Caki2 (cell line): Measurements from ENCODE around the gene LRP1B. TPM values are rescaled to one million over a fixed set of nuclear protein-coding genes. Genes with fewer than 3 reads are reported as not detected.

ENCODE experiments used
- DNase-seq: peaks from one replicate; pipeline ENCODE4 v3.0.0-alpha.2; 2015; ENCODE audit warnings: low read depth
- in situ Hi-C: cut with HindIII; loops from 2 replicates; pipeline ENCODE4 v1.10.0; 2016; ENCODE audit warnings: low sequenced_read_pairs, low pct_unique_long_range_greater_than_20kb, mixed read lengths
- total RNA-seq: library from RNA; depleted of rRNA; stranded (reverse); fragments of >200 nt; shearing (Covaris generic); gene quantifications from 2 replicates; pipeline ENCODE4 v1.2.3, GENCODE V29; 2014; ENCODE audit warnings: low replicate concordance

The LRP1B gene
- total RNA-seq, 1 experiment from 2014 or later: 0.14 TPM

- no peak for DNase-seq
- in situ Hi-C loops: no loop called here
Measured at GRCh38 chr2:141932261-141932660, 198.6 kb downstream of the LRP1B start.

GRCh38 chr2:141931797-141932196 lies 199.0 kb downstream of the LRP1B start:
- in situ Hi-C loops: no loop called here
- no peak for DNase-seq

GRCh38 chr2:141930803-141931202 lies 200.0 kb downstream of the LRP1B start:
- in situ Hi-C loops: no loop called here
- DNase-seq: no peak

- in situ Hi-C loops: no loop called here
- no peak for DNase-seq
Measured at GRCh38 chr2:141929331-141930252, 201.2 kb downstream of the LRP1B start.

GRCh38 chr2:141928476-141928875 lies 202.3 kb downstream of the LRP1B start:
- in situ Hi-C loops: no loop called here

GRCh38 chr2:141927536-141927935 lies 203.3 kb downstream of the LRP1B start:
- DNase-seq: no peak
- in situ Hi-C loops: no loop called here

More at GRCh38 chr2:141928476-141928875, 202.3 kb downstream of the LRP1B start:
- DNase-seq: no peak

DNA sequence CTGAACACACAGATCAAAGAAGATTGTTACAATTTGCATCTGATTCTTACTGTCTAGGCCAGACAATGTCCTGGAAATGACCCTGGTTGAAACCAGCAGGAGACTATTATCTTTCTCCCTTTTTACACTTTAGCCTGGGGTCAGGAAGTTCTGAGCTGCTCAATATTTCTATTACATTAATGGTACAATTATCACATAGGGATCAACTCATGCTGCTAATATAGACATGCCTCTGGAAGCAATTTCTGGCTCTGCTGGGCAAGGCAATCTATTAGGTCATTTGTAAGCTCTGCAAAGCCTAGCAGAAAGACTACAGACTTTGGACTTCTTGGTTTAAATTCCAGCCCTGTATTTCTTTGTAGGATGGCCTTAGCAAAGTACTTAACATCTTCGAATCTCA lies 205.3 kb downstream of the LRP1B start:
- DNase-seq: no peak
- in situ Hi-C loops: no loop called here

GRCh38 chr2:141923657-141924056 lies 207.2 kb downstream of the LRP1B start:
- no peak for DNase-seq

DNA sequence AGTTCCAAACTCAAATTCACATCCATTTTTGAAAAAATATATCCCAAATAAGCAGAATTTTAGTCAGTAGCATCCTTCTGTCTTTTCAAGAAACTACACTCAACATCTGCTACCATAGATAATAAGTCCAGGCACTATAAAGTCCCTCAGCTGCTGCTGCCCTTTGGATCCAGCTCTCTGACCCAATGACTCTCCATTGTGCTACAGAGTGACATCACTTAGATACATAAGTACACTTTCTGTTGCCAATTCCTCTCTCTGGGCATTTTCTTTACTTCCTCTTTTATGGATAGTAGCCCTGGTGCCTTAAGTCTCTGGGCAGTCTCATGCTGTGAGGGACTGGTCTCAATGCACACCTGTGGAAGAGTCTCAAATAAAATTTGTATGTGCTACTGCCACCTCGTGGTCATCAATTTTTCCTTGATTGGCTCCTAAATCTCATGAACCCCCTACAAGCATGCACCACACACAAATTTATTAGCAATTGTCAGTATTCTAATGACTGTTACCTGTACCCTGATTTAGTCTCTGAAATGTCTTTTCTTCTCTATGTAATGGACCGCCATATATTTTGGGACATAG lies 219.2 kb downstream of the LRP1B start:
- peak; percentile 18 for DNase-seq
- in situ Hi-C loops: no loop called here

More at GRCh38 chr2:141923657-141924056, 207.2 kb downstream of the LRP1B start:
- in situ Hi-C loops: no loop called here

- in situ Hi-C loops: no loop called here
- DNase-seq: no peak
Measured at GRCh38 chr2:141906678-141907077, 224.1 kb downstream of the LRP1B start.

GRCh38 chr2:141900826-141901225 lies 230.0 kb downstream of the LRP1B start:
- DNase-seq: no peak
- in situ Hi-C loops: no loop called here

GRCh38 chr2:141899740-141900139 lies 231.1 kb downstream of the LRP1B start:
- no peak for DNase-seq
- in situ Hi-C loops: no loop called here

- no peak for DNase-seq
- in situ Hi-C loops: no loop called here
Measured at GRCh38 chr2:141889788-141890187, 241.0 kb downstream of the LRP1B start.

- in situ Hi-C loops: no loop called here
- no peak for DNase-seq
Measured at GRCh38 chr2:141888987-141889555, 241.7 kb downstream of the LRP1B start.

DNA sequence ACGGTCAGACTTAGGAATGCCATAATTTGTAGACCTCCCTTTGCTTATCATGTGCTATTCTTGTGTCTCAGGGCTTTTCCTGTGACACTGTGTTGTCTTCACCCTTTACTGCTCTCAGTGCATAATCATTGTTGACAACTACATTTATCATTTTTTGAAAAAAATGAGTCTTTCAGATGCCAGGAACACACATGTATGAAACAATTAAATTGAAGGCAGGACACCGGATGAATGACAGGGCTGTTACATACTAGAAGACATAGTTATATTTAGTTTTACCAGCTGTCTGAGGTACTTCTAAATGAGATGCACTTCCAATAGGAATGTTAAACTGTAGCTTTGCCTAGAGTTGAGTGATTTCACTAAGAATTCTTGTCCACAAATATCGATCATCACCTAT lies 243.5 kb downstream of the LRP1B start:
- in situ Hi-C loops: no loop called here
- DNase-seq: no peak

DNA sequence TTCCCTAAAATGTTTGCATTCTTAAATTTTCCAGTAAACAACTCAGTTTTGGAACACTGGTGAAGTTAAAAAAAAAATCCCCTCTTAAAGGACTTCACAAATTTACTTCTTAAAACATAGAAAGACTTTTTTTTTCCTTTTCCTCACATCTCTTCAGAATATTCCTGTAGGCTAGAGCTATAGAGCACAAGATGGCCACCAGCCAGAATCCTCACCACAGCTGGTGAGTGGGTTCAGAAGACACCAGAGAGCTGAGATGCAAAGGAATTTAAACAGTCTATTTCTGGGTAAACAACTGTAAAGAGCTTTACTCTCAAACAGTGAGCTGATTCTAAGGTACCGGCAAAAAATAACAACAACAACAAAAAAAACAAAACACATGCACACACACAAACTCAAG lies 252.8 kb downstream of the LRP1B start:
- no peak for DNase-seq
- in situ Hi-C loops: no loop called here

GRCh38 chr2:141871913-141872634 lies 258.7 kb downstream of the LRP1B start:
- in situ Hi-C loops: no loop called here
- no peak for DNase-seq

DNA sequence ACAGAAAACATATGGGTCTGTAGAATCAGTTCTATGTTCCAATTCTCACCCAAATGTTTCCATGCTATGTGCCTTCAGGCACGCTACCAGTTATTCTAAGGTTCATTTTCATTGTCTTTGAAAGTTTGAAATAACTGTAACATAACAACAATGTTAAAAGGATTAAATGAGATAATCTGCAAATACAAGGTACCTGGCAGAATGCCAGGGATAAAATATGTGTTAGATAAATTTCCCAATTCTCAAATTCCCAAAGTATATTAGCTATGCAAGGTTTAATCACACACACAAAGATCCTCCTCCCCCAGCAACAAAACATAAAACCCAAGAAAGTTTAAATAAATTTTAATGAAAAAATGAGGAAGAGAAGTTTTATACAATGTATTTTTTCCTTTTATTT lies 261.2 kb downstream of the LRP1B start:
- DNase-seq: no peak
- in situ Hi-C loops: no loop called here

DNA sequence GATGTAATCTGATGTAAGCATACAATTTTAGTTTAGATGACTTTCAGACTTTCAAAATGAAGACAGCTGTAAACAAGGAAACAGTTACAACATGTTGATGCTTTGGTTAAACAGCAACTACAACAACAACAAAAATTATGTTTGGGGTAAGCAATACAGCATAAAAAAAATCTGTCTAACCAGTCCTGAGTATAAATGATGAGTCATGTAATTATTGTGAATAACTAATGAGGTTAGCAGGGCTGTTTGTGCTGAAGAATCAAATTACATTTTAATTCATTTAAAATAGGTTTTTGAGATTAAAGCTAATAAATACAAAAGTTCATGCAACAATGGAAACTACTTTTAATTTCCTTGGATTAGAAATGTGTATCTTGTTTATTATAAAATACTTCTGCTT lies 266.9 kb downstream of the LRP1B start:
- in situ Hi-C loops: no loop called here
- DNase-seq: no peak
